Prostate gland (tissue), 2 donors: ENCODE results near the gene P3H2. TPM values are rescaled to one million over a fixed set of nuclear protein-coding genes. Genes with fewer than 3 reads are reported as not detected.

ENCODE experiments used
- DNase-seq: peaks from one replicate; pipeline ENCODE4 v3.0.0-alpha.2; 2019; ENCODE audit warnings: low spot score
- H3K27ac ChIP-seq, 2 donors: fragments of 200-600 bp; sonication (generic); 2 replicates each; pipeline ENCODE4 v1.5.1; 2017 to 2019
- H3K27me3 ChIP-seq: fragments of 200-600 bp; sonication (generic); replicated peaks from 2 replicates; pipeline ENCODE4 v1.5.1; 2019; ENCODE audit not compliant: insufficient read depth
- H3K36me3 ChIP-seq, 2 donors: fragments of 200-600 bp; sonication (generic); 1 replicate in 1 of 2; 2 replicates in 1 of 2; pipeline versions ENCODE4 v1.5.1 to v1.8.1; 2017 to 2019
- H3K4me1 ChIP-seq: fragments of 200-600 bp; sonication (generic); replicated peaks from 2 replicates; pipeline ENCODE4 v1.5.1; 2019
- H3K4me3 ChIP-seq, 2 donors: fragments of 200-600 bp; sonication (generic); 2 replicates each; pipeline ENCODE4 v1.5.1; 2017 to 2019
- H3K9me3 ChIP-seq: fragments of 200-600 bp; sonication (generic); 2 replicates; pipeline ENCODE4 v1.5.1; 2017
- CTCF ChIP-seq, 4 experiments: fragments of 200-600 bp in 2 of 4; fragments of 450-650 bp in 2 of 4; sonication (generic) in 2 of 4; IDR thresholded peaks; 1 replicate in 3 of 4; 2 replicates in 1 of 4; pipeline ENCODE4 v1.5.1; 2016 to 2019; ENCODE audit warnings: antibody characterized with exemption in 4 of 4, mild to moderate bottlenecking in 2 of 4, moderate library complexity in 2 of 4
- POLR2A ChIP-seq: fragments of 450-650 bp; IDR thresholded peaks from one replicate; pipeline ENCODE4 v1.6.1; 2016; ENCODE audit warnings: antibody characterized with exemption, mild to moderate bottlenecking
- POLR2AphosphoS5 ChIP-seq: sonication (generic); formaldehyde crosslinking; IDR thresholded peaks from one replicate; pipeline ENCODE4 v1.6.1; 2017; ENCODE audit warnings: antibody characterized with exemption
- WGBS: methylation state at CpG from one replicate; pipeline ENCODE4 v1.1.5; 2018; 5-methylcytosine and 5-hydroxymethylcytosine counted together
- intact Hi-C: fragments of 100-400 bp; cut with DNase I; formaldehyde crosslinking; loops from one replicate; pipeline ENCODE4 v1.14.2; 2022
- total RNA-seq, 2 donors: library from RNA; depleted of rRNA; stranded (reverse); fragments of >200 nt; gene quantifications; one replicate each; pipeline ENCODE4 v1.1.0, GENCODE V29; 2016

P3H2 gene
- total RNA-seq, 2 donors from 2014 or later: 20.6 to 82.8 TPM

GRCh38 chr3:190016966-190017365 is 103.7 kb downstream of the P3H2 start:
- H3K27me3 ChIP-seq: no peaks in the 10 kb centered on the region
- intact Hi-C loops: loop anchor here (5.0 to 10.0 kb wide), 2 partner anchors 52 to 105 kb away; partner anchors contain the start of gene P3H2
- no peak for TF ChIP-seq POLR2A
- TF ChIP-seq POLR2AphosphoS5: no peak
- TF ChIP-seq CTCF (IDR thresholded peaks at IDR 0.05): no peak
- H3K36me3 ChIP-seq: no peaks in the 10 kb centered on the region
- no peak for DNase-seq
- H3K9me3 ChIP-seq: no peaks in the 10 kb centered on the region
- no peak overlapping the region for H3K4me3 ChIP-seq
- H3K27ac ChIP-seq: no peak overlapping the region
- H3K4me1 ChIP-seq: peaks cover 6% of the 10 kb centered on the region

- 96% methylated on average over 2 of the region's 2 CpGs for WGBS
- no peak overlapping the region for H3K27ac ChIP-seq
- H3K36me3 ChIP-seq: no peaks in the 10 kb centered on the region
- DNase-seq: no peak
- no peaks in the 10 kb centered on the region for H3K9me3 ChIP-seq
- peaks cover 6% of the 10 kb centered on the region for H3K4me1 ChIP-seq
- intact Hi-C loops: loop anchor here (5.0 to 10.0 kb wide), 2 partner anchors 50 to 107 kb away; partner anchors contain the start of gene P3H2
- no peak for TF ChIP-seq POLR2AphosphoS5
- TF ChIP-seq CTCF (IDR thresholded peaks at IDR 0.05): no peak
- no peak for TF ChIP-seq POLR2A
- no peak overlapping the region for H3K4me3 ChIP-seq
- H3K27me3 ChIP-seq: no peaks in the 10 kb centered on the region
These were observed 105.8 kb downstream of the P3H2 start for GRCh38 chr3:190014940-190015339.

GRCh38 chr3:190013943-190014924 is 106.5 kb downstream of the P3H2 start:
- Histone ChIP-seq H3K27me3 (no peaks in the 10 kb centered on the region), H3K27ac (no peak overlapping the region), H3K36me3 (no peaks in the 10 kb centered on the region), H3K4me3 (no peak overlapping the region), H3K9me3 (no peaks in the 10 kb centered on the region), H3K4me1 (peaks cover 6% of the 10 kb centered on the region)
- TF ChIP-seq CTCF (IDR thresholded peaks at IDR 0.05) (no peak), POLR2AphosphoS5 (no peak), POLR2A (no peak)
- intact Hi-C loops: loop anchor here (10.0 kb wide), 1 partner anchor 49 kb away; no protein-coding TSS in a partner anchor
- 79% methylated on average over 7 of the region's 7 CpGs for WGBS
- DNase-seq: no peak

GRCh38 chr3:190012784-190013183 is 107.9 kb downstream of the P3H2 start:
- Histone ChIP-seq H3K9me3 (no peaks in the 10 kb centered on the region), H3K4me1 (peaks cover 6% of the 10 kb centered on the region), H3K36me3 (no peaks in the 10 kb centered on the region), H3K4me3 (no peak overlapping the region), H3K27ac (peak overlapping the region; percentile 35 to 51), H3K27me3 (no peaks in the 10 kb centered on the region)
- no peak for DNase-seq
- WGBS: 64% methylated on average over 6 of the region's 6 CpGs
- intact Hi-C loops: loop anchor here (10.0 kb wide), 1 partner anchor 48 kb away; no protein-coding TSS in a partner anchor
- TF ChIP-seq POLR2AphosphoS5 (no peak), CTCF (IDR thresholded peaks at IDR 0.05) (no peak), POLR2A (no peak)
